HG03457 (cell line): Measurements from ENCODE around the gene TDO2.

Experiments
- ATAC-seq: cut with Tn5 transposase; IDR thresholded peaks from one replicate; pipeline ENCODE4 v1.9.1; 2021; ENCODE audit warnings: moderate number of reproducible peaks; ENCODE audit not compliant: unreplicated experiment

TDO2 gene

GRCh38 chr4:155952501-155952901, 49.0 kb downstream of the TDO2 start:
- no peak for ATAC-seq

- peak; percentile 93 for ATAC-seq
Observed at GRCh38 chr4:155953151-155954117, 49.9 kb downstream of the TDO2 start, which contains the start of gene CTSO. CTSO (minus strand) TSS chr4:155953866; CDS start chr4:155953847, 19 bp downstream.

GRCh38 chr4:155954118-155954685, 50.7 kb downstream of the TDO2 start:
- ATAC-seq, result no peak

- ATAC-seq, result no peak
Observed at GRCh38 chr4:155954939-155955338, 51.4 kb downstream of the TDO2 start.

- ATAC-seq, result no peak
Observed at GRCh38 chr4:155956461-155956860, 53.0 kb downstream of the TDO2 start.

GRCh38 chr4:155959417-155959816, 55.9 kb downstream of the TDO2 start:
- ATAC-seq, result no peak

- ATAC-seq, result no peak
Observed at GRCh38 chr4:155960522-155960921, 57.0 kb downstream of the TDO2 start.

- no peak for ATAC-seq
Observed at GRCh38 chr4:155961575-155961974, 58.1 kb downstream of the TDO2 start.

- no peak for ATAC-seq
Observed at GRCh38 chr4:155962767-155963166, 59.3 kb downstream of the TDO2 start.

GRCh38 chr4:155964016-155964891, 60.8 kb downstream of the TDO2 start:
- no peak for ATAC-seq

GRCh38 chr4:155966171-155966570, 62.7 kb downstream of the TDO2 start:
- no peak for ATAC-seq

- ATAC-seq, result no peak
Observed at GRCh38 chr4:155966731-155967395, 63.4 kb downstream of the TDO2 start.
